ENCODE data around the gene NOD1.

NOD1 gene

DNA sequence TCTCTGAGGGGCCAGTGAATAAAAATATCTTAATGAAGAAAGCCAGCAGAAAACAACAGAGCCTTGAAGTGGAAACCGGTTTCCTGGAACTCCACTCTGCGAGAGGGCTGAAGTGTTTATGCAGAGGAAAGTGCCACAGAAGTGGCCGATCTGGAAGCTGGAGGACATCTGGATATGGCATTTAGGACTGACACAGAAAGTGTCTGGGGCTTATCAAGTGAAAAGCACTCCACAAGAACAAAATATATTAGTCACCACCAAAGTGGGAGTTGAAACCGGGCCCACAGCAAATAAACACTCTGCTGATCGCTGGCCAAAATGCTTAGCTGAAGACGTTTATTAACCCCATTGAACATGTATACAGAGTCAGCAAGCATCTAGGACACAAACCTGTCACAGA lies 7.8 kb downstream of the NOD1 start:
- peak; percentile 60 for DNase-seq (ENCODE audit: low read depth)

DNA sequence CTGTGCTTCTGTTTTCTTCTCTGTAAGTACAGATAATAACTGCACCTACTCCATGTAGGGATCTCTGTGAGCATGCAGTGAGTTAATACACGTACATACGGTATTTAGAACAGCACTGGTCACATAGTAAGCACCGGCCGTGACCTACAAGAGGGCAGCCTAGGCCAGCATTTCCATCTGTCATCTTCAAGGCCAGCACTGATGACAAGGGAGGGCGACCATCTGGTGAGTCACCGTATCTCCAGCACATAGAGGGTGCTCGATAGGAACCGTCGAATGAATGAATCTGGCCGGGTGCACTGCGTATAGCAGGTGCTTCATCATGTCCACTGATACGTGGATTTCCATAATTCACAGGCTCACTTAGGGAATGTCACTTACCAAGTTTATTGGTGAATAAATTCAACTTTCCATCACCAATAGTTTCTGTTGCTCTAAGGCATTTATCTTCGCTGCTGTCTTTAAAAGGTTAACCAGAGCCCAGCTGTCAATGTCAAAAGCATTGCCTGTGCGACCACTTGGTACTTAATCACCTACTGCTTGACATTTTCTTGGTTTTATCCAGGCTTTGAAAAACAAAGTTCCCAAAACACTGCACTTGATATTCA lies 8.3 kb downstream of the NOD1 start:
- no peak for DNase-seq (ENCODE audit: low read depth)

DNA sequence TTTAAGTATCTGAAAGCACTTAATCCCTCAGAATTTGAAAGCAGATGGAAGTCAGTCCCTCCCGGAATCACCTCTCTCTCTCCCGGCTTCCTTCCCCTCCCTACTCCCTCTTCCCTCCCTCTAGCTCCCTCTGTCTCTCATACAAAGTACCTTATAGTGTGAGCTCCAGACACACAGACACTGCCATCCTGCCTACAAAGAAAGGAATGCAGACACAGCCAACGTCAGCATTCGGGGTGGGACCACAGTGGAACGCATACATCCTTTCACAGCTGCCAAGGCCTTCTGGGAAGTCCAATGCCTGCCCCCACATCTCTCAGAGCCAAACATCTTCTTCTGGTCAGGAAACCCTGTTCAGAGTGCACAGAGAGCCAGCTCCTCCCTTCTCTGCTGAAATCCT lies 9.3 kb downstream of the NOD1 start:
- DNase-seq (ENCODE audit: low read depth) = peak; percentile 97

DNA sequence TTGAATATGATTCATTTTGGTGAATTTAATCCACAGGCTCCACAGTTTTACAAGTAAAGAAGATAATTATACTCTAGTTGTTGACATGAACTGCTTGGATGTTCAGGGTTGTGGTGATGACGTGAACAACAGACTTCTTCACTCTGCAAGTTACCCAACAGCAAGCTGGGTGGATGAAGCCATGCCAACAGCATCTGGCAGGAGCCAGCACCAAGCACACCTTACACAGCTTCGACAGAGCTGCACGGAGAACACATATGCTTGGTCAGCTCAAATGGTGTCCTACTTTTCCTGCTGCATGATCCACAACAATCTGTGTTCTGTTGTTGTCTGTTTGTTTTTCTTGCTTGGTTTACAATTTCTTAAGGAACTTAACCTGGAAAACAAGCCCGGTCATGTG lies 9.8 kb downstream of the NOD1 start:
- no peak for DNase-seq (ENCODE audit: low read depth)

DNA sequence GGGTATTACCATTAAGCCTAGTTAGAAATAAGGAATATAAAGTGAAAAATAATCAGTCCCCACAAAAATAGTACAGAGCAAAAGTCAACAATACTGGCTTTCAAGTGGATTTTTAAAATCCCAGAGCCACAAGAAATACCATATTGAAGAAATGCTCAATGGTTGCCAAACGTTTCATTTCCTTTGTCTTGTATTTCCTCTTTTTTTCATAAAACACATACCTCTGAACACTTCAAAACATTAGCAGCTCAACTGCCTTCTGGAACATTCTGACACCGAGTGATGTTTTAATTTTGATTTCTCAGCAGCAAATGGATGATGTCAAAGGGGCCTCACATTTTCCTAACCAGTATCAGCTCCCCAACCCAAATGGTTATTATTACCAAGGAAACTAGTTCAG lies 10.5 kb downstream of the NOD1 start:
- no peak for DNase-seq (ENCODE audit: low read depth)

DNA sequence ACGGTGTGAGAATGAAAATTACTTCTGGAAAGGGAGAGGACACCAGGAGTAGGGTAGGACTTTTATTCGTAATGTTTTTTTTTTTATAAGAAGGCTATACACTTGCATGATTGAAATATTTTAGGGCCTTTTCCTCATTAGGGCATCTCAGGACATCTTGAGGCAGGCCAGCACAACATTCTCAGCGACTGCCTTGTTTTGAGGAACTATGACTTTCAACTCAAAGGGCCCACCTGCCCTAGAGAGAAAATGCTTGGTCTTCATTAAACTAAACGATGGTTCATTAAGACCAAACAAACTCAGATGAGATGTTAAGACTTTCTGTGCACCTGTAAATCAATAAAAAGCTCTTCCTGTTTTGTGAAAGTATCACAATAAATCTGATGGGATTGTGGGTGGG lies 11.3 kb downstream of the NOD1 start:
- no peak for DNase-seq (ENCODE audit: low read depth)

DNA sequence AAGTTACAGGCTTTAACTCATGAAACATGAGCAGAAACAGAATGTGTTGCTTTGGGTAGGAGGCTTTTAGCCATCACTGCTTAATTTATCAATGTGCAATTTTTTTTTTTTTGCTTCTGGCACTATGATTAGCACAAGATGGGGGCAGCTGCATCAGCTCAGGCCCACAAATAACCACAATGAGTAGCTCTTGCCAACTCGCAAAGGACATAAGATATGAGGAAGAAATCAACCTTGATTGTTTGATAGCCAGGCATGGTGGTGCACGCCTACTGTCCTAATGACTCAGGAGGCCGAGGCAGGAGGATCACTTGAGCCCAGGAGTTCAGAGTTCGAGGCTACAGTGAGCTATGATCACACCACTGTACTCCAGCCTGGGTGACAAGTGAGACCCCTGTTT lies 12.3 kb downstream of the NOD1 start:
- DNase-seq (ENCODE audit: low read depth) = no peak

DNA sequence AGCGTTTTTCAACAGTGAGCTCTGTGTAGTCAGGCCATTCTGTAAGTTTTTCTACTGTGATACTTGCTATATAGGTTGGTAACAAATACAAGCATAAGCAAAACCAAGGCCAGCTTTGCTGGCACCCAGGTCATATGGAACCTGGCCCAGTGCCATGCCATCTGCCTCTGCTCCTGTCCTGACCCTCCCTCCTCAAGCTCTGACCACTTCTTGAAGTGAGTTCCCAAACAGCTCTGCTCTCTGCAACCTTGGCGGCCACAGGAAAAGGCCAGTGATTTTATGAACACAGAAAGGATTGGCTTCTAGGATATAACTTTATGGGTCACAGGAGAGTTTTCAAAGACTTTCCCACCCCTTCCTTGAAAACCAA lies 12.8 kb downstream of the NOD1 start:
- DNase-seq (ENCODE audit: low read depth) = no peak

DNA sequence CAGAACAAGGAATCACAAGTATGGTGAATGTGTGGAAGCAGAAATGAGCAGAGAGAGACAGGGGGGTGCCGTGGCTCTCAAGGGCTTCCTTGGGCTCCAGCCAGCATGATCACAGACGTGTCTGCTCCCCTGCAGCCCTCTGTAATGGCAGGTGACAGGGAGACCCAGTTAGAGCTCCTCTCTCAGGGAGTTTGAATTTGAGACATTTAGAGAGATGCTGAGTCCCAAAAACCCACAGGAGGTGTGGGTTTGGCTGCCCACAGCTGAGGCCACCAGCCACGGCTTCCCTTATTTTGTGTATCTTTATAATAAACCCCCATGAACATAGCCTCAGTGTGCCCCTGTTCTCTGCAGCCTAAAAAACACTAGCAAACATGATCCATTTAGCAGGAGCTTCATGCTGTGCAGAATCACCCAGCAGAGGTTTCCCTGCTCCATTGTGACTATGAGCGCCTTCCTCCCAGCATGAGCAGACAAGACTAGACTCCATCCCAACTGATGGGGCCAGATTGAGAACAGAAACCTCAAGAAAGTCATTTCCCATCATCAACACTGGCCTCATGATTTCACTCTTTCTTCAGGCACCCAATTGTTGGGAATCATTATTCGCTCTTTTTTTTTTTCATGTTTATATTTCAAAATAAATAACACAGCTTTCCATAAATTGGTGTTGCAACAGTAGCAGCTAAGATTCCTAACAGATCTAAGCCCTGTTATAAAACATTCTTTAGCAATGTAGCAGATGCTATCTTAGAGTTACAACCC lies 13.4 kb downstream of the NOD1 start:
- DNase-seq (ENCODE audit: low read depth) = no peak

DNA sequence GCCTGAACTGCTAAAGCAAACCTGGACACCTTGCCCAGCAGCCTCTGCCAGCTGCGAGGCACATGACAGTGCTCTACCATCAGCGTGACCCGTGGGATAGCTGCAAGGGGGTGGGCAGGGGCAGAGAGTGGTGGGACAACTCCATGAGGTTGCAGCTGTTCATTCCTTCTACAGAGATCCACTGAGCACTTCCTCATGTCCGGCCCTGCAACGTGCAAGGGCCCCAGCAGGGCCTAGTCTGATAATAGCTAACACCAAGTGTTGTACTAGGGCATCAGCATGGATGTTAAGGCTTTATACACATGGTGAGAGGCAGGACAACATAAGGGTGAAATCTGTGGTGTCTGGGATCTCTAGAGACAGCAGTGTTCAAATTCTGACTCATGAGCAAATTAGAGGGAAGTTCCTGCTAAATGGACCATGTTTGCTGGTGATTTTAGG lies 14.3 kb downstream of the NOD1 start:
- no peak for DNase-seq (ENCODE audit: low read depth)

DNA sequence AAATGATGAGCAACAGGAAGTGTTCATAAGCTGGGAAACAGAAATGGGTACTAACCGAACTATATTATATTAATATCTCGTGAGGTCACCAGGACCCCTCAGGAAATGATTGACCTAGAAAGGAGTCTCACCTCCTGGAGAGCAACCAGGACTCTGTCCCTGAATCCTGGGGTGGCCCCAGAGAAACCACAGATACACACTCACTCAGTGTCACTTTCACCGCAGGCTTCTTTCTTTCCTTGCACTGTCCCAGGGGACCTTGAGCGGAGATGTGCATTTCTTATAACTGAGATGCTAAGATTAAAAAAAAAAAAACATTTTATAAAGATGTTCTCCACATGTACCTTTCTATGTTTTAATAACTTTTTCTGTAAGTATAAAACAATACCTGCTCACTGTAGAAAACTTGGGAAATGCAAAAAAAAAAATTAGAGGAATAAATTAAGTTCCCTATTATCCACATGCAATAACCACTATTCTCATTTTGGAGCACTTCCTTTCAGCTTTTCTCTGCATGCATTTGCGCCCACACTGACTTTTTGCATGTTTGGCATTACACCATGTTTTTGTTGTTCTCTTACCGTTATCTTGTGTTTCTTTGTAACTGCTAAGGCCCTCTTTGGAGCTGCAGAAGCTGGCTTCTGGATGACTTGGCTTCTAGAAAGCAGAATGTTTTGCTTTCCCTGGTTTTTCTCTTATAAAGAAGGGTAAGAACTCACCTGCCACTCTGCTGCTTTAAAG lies 15.0 kb downstream of the NOD1 start:
- DNase-seq (ENCODE audit: low read depth) = no peak

DNA sequence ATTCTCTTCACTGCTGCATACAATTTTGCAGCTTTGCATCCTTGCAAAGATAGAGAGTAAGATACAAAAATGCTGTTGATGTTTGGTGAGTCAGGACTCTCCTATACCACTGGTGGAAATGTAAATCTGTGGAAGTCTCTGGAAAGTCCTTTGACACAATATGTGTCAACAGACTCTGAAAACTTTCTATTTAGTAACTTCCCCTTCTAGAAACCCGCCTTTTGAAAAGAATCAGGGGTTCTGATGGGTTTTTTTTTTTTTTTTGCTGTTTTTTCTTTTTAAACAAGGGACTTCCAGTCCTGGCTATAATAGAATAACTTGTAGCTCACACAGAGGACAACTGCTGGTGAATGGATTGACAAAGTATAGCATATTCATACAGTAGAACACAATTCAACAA lies 16.4 kb downstream of the NOD1 start:
- no peak for DNase-seq (ENCODE audit: low read depth)

DNA sequence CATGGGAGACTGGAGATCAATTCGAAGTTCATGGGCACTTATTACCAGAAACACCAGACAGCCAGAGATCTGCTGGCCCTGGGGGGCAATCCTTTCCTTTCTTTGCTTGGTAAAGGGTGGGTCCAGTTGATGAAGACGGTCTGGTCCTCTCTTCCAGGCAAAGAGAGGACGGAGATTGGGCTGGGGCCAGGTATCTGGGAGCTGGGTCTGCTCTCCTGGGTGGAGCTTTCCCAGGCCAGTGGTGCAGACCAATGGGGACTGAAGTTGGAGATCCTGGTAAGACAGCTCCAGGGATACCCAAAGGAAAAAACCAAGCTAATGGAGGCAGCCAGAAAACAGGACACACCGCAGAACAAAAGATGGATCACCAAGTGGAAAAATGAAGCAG lies 18.3 kb downstream of the NOD1 start:
- DNase-seq (ENCODE audit: low read depth) = no peak

DNA sequence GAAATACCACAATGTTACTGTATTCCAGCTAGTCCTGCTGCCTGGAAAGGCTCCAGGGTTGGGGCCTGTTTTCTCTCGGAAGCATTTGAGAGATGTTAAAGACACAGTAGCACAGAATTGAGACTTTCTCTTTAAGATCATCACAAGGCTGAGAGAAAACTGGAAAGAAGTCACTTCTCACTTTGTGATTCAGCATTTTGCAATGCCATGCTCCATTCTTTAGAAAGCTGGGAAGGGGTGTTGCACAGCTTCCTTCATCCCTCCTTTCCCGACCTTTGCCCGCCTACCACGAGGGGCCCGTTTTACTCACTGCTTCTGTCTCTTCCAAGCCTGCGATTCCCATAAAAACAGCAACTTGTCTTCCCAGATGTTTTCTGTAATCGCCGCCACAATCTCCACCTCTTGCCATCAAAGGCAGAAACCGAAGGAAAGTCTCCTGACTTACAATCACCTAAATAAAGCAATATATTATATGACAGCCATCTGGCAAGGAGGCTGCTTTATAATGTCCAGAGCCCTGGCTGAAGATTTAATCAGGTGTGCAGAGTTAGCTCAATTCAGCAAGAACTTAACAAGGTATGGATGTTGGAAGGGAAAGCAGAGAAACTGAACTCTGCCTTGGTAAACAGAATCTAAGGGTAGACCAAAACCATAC lies 18.9 kb downstream of the NOD1 start:
- peak; percentile 88 for DNase-seq (ENCODE audit: low read depth)

DNA sequence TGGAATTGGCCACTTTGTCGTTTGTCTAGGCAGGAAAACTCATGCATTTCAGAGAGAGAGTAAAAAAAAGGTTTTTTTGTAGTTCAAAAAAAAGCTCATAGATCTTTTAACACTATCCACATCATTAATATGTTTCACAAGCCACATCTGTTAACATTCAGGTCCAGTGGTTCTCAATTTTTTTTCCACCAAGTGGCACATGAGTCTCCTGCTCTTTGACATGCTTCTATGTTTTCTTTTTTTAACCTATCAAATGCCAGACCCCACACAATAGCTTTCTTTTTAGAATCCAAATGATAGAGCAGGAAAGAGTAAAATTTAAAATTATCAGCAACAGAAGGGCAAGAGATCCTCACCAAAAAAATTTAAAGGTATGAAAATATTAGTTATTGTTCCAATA lies 20.3 kb downstream of the NOD1 start:
- DNase-seq (ENCODE audit: low read depth) = no peak

DNA sequence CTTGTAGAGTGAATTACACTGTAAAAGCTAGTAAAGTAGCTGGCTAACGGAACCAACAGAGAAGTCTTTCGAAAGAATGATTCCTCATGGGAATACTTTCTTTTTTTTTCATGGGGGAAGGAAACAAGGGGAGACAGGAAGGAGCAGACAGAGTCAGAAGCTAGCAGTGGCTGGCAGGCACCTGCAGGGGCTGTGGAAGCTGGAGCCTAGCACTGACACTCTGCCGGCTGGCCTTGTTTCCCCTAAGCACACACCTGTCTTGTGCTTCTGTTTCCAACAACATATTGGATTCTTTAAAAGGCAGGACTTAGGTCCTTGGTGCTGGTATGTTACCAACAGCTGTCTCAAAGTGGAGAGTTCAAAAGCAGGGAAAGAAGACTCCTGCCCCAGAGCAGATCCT lies 24.7 kb downstream of the NOD1 start:
- DNase-seq (ENCODE audit: low read depth) = no peak

DNA sequence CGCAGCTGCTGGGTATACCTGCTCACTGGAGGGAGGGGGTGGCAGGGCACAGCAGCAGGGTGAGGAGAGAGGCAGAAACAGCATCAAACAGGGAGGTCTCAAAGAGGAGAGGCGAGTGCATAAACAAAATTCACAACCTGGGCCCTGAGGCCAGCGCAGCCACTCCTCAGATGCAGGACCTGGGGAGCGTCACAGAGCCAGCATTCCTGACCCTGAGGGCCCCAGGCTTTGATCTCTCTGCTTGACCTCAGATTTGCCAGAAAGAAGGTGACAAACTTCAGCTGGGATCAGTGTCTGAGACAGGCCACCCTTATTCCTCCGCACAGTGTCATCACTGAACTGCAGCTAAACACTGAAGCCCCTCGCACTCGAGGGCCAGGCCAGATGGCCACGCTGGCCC lies 25.6 kb downstream of the NOD1 start:
- DNase-seq (ENCODE audit: low read depth) = no peak

DNA sequence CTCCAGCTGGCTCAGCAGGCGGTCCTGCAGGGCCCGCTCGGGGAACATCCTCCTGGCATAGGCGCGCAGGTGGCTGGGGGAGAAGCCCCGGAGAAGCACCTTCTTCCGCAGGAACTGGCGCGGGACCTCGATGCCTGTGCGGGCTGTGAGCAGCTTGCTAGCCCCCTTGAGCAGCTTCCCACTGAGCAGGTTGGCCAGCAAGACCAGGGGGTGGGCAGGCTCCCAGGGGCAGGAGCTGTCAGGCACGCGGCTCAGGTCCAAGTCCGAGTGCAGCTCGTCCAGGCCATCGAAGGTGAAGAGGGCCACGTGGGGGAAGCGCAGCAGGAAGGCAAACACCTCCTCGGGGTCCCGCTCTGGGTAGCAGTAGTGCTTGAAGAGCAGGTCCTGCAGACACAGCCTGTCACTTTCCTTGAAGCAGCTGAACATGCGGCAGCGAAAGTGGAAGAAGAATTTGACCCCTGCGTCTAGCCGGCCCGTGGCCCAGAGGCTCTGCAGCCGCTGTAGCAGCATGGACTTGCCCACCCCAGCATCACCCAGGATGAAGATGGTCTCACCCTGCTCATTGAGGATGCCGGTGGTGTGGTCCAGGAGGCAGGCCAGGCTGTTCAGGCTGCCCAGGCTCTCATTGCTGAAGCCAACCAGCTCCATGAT lies 26.2 kb downstream of the NOD1 start:
- DNase-seq (ENCODE audit: low read depth) = no peak

DNA sequence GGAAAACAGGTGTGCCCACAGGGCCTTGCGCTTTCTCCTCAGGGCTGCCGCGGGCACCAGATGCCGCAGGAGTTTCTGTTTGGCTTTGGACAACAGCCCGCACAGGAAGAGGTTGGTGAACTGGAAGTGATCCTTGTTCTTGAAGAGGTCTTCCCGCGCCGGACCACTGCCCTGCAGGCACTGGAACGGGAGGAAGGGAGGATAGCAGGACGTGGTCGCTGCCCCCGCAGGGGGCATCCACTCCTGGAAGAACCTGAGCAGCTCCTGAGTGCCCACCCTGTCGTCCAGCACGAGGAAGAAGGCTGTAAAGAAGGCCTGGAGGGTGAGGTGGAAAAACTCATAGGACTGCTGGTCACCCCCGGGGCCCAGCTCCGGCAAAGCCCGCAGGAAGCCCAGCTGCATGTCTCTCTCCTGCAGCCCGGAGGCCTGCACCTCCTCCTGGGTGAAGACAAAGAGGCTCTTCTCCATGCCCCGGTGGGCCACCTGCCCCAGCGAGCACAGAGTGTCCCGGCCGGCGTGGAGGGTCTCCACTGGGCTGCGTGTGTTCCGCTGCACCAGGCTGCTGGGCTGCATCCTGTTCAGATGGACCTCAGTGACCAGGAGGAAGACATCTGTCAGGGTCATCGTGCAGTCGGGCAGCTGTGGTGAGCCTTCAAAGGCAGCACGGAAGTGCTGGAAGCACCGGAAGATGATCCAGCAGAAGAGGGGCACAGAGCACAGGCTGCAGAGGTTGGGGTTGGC lies 26.9 kb downstream of the NOD1 start:
- no peak for DNase-seq (ENCODE audit: low read depth)

DNA sequence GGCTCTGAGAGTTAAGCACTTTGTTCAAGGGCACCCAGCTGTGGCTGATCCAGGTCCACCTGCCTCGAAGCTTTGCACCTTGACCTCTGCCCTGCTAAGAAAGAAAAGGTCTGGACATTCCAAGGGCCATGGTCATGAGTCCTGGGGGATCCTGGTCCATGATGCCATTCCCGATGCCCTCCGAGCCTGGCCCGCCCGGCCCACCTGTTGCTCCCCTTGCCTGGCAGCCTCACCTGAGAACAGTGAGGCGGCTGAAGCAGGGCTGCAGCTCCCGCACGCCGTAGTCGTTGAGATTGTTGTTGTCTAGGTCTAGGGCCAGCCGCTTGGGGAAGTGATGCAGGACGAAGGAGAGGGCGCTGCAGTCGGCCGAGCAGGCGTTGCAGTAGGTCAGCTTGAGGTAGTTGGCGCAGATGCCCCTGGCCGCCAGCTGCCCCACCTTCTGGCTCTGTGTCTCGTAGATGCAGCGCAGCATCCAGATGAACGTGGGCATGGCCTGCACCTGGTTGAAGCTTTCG lies 27.5 kb downstream of the NOD1 start:
- no peak for DNase-seq (ENCODE audit: low read depth)

DNA sequence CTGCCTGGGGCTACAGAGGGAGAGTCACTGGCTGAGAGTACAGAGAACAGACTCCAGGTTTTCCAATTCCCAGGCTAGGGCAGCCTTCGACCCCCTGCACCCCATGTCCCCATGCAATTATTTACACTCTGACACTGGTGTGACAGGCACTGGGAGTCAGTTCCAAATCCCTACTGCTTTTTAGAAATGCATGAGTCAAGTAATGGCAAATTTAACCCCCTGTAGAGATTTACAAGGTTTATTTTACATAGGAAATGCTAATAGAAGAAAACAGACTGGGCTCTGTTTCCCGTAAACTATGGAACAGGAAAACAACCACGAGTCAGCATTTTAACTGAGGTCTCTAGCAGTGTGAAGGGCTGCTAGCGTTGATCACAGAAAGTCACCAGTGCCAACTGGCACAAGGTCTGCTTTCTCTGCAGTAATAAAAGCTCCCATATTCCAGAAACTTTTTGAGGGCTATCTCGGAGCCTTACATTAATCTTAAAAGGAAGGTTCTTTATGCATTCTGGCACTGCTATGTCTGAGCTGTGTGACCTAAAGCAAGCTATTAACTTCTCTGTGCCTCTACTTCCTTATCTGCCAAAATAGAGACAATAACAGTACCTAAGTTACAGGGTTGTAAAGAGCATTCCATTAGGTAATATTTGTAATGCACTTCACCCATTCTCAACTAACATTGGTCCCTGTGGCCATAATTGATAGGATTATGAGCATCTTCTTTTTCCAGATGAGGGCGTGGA lies 28.2 kb downstream of the NOD1 start:
- no peak for DNase-seq (ENCODE audit: low read depth)
